HG03095 (cell line): ENCODE data around the gene IFFO2.
"Not testable (repeated sequence)": the region's sequence is repeated elsewhere in the genome, so short reads cannot be mapped to it uniquely, and the experiment has no call there.

Experiments
- ATAC-seq: cut with Tn5 transposase; IDR thresholded peaks from one replicate; pipeline ENCODE4 v1.9.1; 2021; ENCODE audit warnings: moderate library complexity; ENCODE audit not compliant: unreplicated experiment

The IFFO2 gene

GRCh38 chr1:18900303-18900841 is 56.1 kb downstream of the IFFO2 start:
- no peak for ATAC-seq

DNA sequence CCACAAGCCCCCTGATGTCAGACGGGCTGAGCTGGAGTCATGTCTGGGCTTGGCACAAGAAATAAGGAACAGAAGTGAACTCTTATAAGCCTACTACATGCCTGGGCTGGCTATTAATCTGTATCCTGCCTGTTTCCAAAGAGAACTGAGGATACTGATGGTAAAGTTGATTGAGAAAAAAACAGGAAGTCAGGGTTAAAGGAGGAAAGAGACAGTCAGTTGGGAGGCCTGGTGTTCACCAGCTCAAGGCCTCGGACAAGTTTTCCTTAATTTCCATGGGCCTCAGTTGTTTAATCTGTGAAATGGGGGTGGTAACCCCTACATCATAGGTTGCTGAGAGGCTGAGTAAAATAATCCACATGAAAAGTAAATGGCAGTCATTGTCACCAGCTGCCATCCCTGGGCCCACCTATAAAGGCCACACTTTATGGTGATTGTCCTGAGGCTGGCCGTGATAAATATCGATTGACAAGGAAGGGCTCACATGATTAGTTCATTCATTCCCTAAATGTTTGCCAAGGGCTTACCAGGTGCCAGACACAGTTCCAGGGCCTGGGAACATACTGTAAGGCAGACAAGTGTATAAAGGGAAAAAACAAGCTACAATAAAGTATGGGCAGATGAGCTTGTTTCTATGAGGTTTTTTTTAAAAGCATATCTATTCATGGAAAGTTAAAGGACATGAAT is 57.0 kb downstream of the IFFO2 start:
- no peak for ATAC-seq

- ATAC-seq: no peak
Measured at GRCh38 chr1:18898567-18898966, 57.9 kb downstream of the IFFO2 start.

DNA sequence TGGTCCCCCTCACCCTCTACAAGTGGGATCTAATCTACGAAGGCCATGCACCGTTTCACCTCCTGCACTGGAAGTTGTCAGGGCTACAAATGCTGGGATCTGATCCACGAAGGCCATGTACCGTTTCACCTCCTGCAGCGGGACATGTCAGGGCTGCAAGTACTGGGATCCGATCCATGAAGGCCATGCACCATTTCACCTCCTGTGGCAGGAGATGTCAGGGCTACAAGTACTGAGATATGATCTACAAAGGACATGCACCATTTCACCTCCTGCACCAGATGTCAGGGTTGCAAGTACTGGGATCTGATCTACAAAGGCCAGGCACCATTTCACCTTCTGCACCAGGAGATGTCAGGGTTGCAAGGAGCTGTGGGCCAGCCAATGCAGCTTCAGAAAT is 61.2 kb downstream of the IFFO2 start:
- ATAC-seq: no peak

DNA sequence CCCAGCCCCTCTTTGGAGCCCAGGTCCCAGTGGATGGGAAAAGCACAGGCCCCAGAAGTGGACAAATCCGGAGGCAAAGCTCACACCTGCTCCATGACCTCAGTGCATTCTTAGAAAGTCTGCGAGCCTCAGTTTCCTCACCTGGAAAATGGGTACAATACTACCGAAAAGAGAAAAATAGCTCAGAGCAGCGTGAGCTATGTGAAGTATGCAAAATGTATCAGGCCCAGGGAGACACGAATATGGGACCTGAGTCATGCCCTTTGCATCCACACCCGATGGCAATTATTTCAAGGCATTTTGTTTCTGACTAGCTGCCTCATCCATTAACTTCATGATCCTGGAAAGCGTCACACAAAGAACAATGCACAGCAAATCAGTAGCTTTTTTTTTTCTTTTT is 63.4 kb downstream of the IFFO2 start:
- no peak for ATAC-seq

GRCh38 chr1:18891858-18892257 is 64.6 kb downstream of the IFFO2 start:
- not testable (repeated sequence) for ATAC-seq

GRCh38 chr1:18891426-18891780 is 65.1 kb downstream of the IFFO2 start:
- ATAC-seq: no peak

GRCh38 chr1:18890706-18891425 is 65.6 kb downstream of the IFFO2 start:
- ATAC-seq: no peak

DNA sequence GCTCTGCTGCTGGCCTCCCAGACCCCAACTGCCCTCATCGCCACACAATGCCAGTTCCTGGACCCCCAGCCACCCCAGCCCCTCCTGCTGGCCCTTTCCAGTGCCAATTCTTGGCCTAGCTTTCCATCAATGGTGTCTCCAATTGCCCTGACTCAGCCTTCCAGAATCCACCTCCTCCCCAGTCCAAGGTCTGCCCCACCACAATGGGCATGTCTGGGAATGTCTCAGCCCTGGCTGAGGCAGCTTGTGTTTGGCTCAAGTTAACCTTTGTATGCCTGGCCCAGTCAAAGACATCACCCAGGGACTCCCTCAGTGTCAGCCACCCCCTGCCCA is 70.5 kb downstream of the IFFO2 start:
- ATAC-seq: no peak

DNA sequence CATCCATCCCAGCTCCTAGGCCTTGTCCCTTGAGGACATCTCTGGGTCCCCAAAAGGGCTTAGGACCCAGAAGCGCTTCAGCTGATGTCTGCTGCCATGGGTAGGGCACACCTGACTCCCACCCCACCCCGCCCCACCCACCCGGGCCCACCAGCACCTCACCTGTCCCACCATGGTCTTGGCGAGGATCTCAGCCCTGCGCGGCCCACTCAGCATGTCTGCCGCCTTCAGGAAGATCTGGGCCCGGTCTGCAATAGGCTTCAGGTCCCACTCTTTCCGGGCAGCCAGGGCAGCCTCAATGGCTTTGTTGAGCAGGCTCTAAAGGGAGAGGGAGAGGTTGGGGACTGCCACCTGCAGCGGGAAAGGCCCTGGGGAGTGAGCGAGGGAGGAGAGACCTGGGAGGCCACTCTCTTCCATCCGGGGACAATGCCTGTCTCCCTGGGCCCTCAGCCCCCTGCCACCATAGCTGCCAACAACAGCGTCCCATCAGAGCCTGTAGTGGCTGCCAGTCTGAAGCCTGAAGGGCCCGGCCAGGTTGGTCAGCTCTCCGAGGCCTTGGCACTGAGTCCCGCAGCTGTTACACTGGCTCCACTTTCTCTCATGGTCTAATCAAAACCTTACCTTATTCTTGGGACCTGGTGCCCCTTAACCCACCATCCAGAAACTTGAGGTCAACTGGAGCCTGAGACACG is 71.0 kb downstream of the IFFO2 start:
- ATAC-seq: no peak

- ATAC-seq: no peak
Measured at GRCh38 chr1:18884727-18885126, 71.7 kb downstream of the IFFO2 start.

- no peak for ATAC-seq
Measured at GRCh38 chr1:18884419-18884717, 72.1 kb downstream of the IFFO2 start.

- ATAC-seq: no peak
Measured at GRCh38 chr1:18883636-18884418, 72.6 kb downstream of the IFFO2 start.

GRCh38 chr1:18883079-18883478 is 73.4 kb downstream of the IFFO2 start:
- no peak for ATAC-seq

GRCh38 chr1:18882486-18882885 is 74.0 kb downstream of the IFFO2 start:
- no peak for ATAC-seq

DNA sequence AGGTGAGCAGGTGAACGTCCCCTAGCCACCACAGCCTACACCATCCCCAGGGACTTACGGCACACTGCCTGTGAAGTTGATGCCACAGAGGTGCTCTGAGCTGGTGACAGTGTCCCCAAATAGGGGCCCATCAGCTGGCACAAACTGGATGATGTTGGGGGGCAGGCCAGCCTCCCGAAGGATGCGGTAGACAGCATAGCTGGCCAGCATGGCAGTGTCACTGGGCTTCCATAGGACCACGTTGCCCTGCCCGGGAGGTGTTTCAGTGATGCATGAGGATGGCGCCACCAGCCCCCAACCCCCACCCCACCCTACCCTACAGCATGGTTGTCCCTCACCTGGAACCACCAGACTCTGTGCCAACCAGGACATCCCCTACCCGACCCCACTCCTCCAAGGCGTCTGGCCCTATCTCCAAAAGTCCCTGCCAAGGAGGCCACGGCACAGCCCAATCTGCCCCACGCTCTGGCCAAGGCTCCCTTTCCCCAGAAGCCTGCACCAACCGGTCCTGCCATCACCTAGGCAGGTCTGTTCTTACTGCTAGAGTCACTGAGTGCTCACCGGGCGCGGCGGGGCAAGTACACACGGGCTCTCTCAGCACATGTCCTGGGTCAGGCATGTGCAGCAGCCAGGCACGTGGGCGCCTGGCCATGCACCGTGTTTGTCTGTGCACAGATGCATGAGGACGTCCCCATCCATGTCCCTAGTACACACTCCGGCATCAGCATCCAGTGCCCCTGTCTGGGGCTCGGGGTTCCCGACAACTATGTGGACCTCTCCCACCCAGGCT is 74.6 kb downstream of the IFFO2 start:
- ATAC-seq: no peak

DNA sequence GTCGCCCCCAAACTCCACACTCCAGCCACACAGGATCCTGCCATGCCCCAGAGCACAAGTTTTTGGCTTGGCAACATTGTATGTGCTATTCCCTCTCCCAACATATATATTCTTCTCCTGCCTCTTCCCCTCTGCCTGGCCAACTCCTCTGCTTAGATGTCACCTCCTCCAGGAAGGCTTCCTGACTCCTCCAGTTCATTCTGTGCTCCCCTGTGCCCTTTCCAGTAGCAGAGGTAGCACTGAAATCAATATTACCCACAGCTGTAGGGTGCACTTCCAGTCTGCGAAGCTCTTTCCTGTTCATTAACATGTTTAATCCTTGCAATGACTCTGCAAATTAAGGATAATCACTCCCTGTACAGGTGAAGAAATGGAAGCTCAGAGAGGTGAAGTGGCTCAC is 75.3 kb downstream of the IFFO2 start:
- ATAC-seq: no peak

DNA sequence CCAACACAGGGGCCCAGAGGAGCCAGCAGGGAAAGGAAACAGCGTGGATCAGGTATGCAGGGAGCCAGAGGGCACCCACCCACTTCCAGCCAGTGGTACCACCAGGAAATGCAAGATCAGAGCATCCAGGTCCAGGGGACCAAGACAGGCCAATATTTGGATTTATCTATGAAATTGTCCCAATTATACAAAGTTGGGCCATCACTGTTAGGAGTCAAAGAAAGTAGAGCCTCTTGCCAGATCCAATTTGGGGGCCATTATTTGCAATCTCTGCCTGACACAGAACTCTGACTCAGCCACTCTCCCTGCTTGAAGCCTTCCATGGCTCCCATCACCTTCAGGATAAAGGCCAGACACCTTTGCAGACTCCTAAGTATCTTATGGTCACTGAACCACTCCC is 75.9 kb downstream of the IFFO2 start:
- no peak for ATAC-seq

GRCh38 chr1:18879791-18880309 is 76.6 kb downstream of the IFFO2 start:
- no peak for ATAC-seq

DNA sequence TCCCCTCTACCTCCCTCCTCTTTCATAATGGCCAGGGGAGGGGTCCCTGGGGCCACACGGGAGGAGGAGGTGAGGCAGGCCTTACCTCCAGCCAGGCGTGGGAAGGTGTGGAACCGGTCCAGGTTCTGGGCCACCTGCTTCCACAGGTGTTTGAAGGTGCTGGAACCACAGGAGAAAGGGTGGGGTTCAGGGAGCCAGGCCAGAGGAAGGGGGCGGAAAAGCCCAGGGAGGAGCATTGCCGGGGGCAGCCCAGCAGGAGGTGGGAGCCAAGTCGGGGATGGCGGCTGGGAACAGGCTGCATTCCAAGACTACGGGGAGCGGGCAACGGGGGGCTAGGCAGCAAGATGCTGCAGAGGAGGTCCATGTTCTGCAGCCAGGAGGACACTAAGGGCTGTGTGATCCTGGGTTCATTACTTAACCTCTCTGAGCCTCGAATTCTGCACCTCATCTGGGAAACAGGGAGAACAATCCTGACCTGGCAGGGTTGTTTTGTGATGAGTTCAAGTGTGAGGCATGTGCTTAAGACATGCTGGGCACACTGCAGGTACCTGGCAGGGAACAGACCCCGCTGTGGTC is 77.2 kb downstream of the IFFO2 start:
- ATAC-seq: no peak
